HG03521 (cell line): Measurements from ENCODE around the gene PEA15.

Experiments used
- ATAC-seq: cut with Tn5 transposase; IDR thresholded peaks from one replicate; pipeline ENCODE4 v1.9.1; 2021; ENCODE audit warnings: mild to moderate bottlenecking, moderate library complexity; ENCODE audit not compliant: unreplicated experiment

Gene PEA15

GRCh38 chr1:160207771-160208556 lies 2.8 kb downstream of the PEA15 start:
- no peak for ATAC-seq

GRCh38 chr1:160208557-160209320 lies 3.6 kb downstream of the PEA15 start:
- no peak for ATAC-seq

GRCh38 chr1:160209321-160210046 lies 4.3 kb downstream of the PEA15 start:
- ATAC-seq = no peak

- no peak for ATAC-seq
Measured at GRCh38 chr1:160210561-160210960, 5.4 kb downstream of the PEA15 start.

- ATAC-seq = no peak
Measured at GRCh38 chr1:160211046-160211790, 6.0 kb downstream of the PEA15 start.

- no peak for ATAC-seq
Measured at GRCh38 chr1:160214481-160215140, 9.4 kb downstream of the PEA15 start.

GRCh38 chr1:160216301-160216700 lies 11.1 kb downstream of the PEA15 start:
- ATAC-seq = no peak

GRCh38 chr1:160217481-160218051 lies 12.4 kb downstream of the PEA15 start:
- no peak for ATAC-seq

- no peak for ATAC-seq
Measured at GRCh38 chr1:160219062-160219929, 14.1 kb downstream of the PEA15 start.

- no peak for ATAC-seq
Measured at GRCh38 chr1:160220301-160220700, 15.1 kb downstream of the PEA15 start.

GRCh38 chr1:160221089-160221488 lies 15.9 kb downstream of the PEA15 start:
- no peak for ATAC-seq

GRCh38 chr1:160222546-160222945 lies 17.4 kb downstream of the PEA15 start:
- ATAC-seq = no peak

- no peak for ATAC-seq
Measured at GRCh38 chr1:160224606-160225005, 19.4 kb downstream of the PEA15 start.

- ATAC-seq = no peak
Measured at GRCh38 chr1:160225345-160225744, 20.2 kb downstream of the PEA15 start.

GRCh38 chr1:160226623-160227022 lies 21.4 kb downstream of the PEA15 start:
- ATAC-seq = no peak

GRCh38 chr1:160227034-160227433 lies 21.9 kb downstream of the PEA15 start:
- no peak for ATAC-seq

- ATAC-seq = no peak
Measured at GRCh38 chr1:160227561-160227960, 22.4 kb downstream of the PEA15 start.

GRCh38 chr1:160228431-160228830 lies 23.2 kb downstream of the PEA15 start:
- ATAC-seq = no peak

- ATAC-seq = no peak
Measured at GRCh38 chr1:160232911-160233310, 27.7 kb downstream of the PEA15 start.
